Neural crest cell (in vitro differentiated cells): Measurements from ENCODE around the gene PSMB3. TPM values are rescaled to one million over a fixed set of nuclear protein-coding genes. Genes with fewer than 3 reads are reported as not detected.
A peak's percentile ranks its signal among the peaks of the same experiment; 100 is the strongest.

Source experiments
- DNase-seq: peaks from one replicate; pipeline ENCODE4 v3.0.0; 2021; ENCODE audit warnings: low read depth, mixed read lengths, low spot score
- H3K27ac Mint-ChIP-seq: one replicate; pipeline ENCODE4 v1.8.0; 2021; ENCODE audit warnings: mild to moderate bottlenecking, mixed read lengths; ENCODE audit not compliant: unreplicated experiment
- H3K27me3 Mint-ChIP-seq: 2 replicates; pipeline ENCODE4 v1.8.0; 2021; ENCODE audit warnings: low read depth, mild to moderate bottlenecking, mixed read lengths
- H3K36me3 Mint-ChIP-seq: 2 replicates; pipeline ENCODE4 v1.8.0; 2021; ENCODE audit warnings: low read depth, mild to moderate bottlenecking, mixed read lengths
- H3K4me1 Mint-ChIP-seq: 2 replicates; pipeline ENCODE4 v1.8.0; 2021; ENCODE audit warnings: mixed read lengths
- H3K4me3 Mint-ChIP-seq: one replicate; pipeline ENCODE4 v1.8.0; 2021; ENCODE audit warnings: mild to moderate bottlenecking, mixed read lengths
- H3K9me3 Mint-ChIP-seq: 2 replicates; pipeline ENCODE4 v1.8.0; 2021; ENCODE audit warnings: mixed read lengths
- CTCF ChIP-seq: fragments of 200-600 bp; sonication (generic); conservative IDR thresholded peaks from 2 replicates; pipeline ENCODE4 v1.5.0; 2021; ENCODE audit warnings: antibody characterized with exemption, mild to moderate bottlenecking
- total RNA-seq: library from RNA; stranded (reverse); gene quantifications from 2 replicates; pipeline ENCODE4 v1.2.1, GENCODE V29; 2021

PSMB3 gene
- total RNA-seq, 1 donor from 2014 or later = 193 TPM

- peaks cover 10% of the 10 kb centered on the region for H3K27me3 Mint-ChIP-seq
- H3K36me3 Mint-ChIP-seq = peaks cover 7% of the 10 kb centered on the region
- H3K27ac Mint-ChIP-seq = no peak overlapping the region
- DNase-seq = no peak
- H3K4me1 Mint-ChIP-seq = peaks cover 21% of the 10 kb centered on the region
- H3K4me3 Mint-ChIP-seq = peak overlapping the region; percentile 45
- TF ChIP-seq CTCF = no peak
- H3K9me3 Mint-ChIP-seq = no peaks in the 10 kb centered on the region
Observed at GRCh38 chr17:38719289-38719942, 33.1 kb upstream of the PSMB3 start.

DNA sequence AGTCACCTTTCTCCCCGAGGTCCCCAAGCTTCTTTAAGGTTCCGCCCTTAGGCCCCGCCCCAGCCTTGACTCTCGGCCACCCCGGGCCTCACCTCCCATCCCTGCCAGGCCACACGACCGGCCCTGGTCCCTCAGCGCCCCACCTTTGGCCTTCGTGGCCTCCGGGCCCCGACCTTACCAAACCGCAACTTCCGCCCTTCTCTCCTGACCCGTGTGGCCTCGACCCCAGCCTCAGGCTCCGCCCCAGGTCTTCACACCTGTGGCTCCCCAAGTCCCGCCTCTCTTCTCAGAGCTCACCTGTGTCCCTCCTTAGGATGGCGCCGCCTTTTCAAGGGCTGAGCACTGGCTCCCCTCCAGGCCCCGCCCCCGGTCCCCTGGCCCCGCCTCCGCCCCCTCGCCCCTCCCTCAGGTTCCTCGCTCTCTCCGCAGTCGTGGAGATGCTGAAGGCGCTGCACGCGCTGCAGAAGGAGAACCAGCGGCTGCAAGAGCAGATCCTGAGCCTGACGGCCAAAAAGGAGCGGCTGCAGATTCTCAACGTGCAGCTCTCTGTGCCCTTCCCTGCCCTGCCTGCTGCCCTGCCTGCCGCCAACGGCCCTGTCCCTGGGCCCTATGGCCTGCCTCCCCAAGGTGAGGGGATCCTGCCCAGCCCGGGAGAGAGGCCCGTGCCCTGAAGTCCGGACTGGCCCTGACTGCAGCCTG lies 32.4 kb upstream of the PSMB3 start:
- peaks cover 10% of the 10 kb centered on the region for H3K27me3 Mint-ChIP-seq
- H3K36me3 Mint-ChIP-seq = peaks cover 7% of the 10 kb centered on the region
- DNase-seq = no peak

GRCh38 chr17:38720941-38721340 lies 31.6 kb upstream of the PSMB3 start:
- Mint-ChIP-seq H3K27me3 (peaks cover 10% of the 10 kb centered on the region), H3K4me1 (peaks cover 25% of the 10 kb centered on the region), H3K27ac (no peak overlapping the region), H3K4me3 (peak overlapping the region; percentile 0), H3K36me3 (peaks cover 5% of the 10 kb centered on the region), H3K9me3 (no peaks in the 10 kb centered on the region)
- no peak for DNase-seq
- TF ChIP-seq CTCF = no peak

More for the DNA sequence above, 32.4 kb upstream of the PSMB3 start:
- Mint-ChIP-seq H3K27ac (no peak overlapping the region), H3K4me1 (peaks cover 24% of the 10 kb centered on the region), H3K9me3 (no peaks in the 10 kb centered on the region), H3K4me3 (no peak overlapping the region)
- no peak for TF ChIP-seq CTCF

- peaks cover 3% of the 10 kb centered on the region for H3K36me3 Mint-ChIP-seq
- no peak overlapping the region for H3K4me3 Mint-ChIP-seq
- DNase-seq = no peak
- H3K27ac Mint-ChIP-seq = no peak overlapping the region
- peaks cover 25% of the 10 kb centered on the region for H3K4me1 Mint-ChIP-seq
- TF ChIP-seq CTCF = no peak
- H3K27me3 Mint-ChIP-seq = peaks cover 10% of the 10 kb centered on the region
- no peaks in the 10 kb centered on the region for H3K9me3 Mint-ChIP-seq
Observed at GRCh38 chr17:38721802-38722201, 30.7 kb upstream of the PSMB3 start.

GRCh38 chr17:38724337-38724988 lies 28.1 kb upstream of the PSMB3 start:
- DNase-seq = no peak
- peaks cover 5% of the 10 kb centered on the region for H3K27me3 Mint-ChIP-seq
- peaks cover 3% of the 10 kb centered on the region for H3K36me3 Mint-ChIP-seq
- H3K4me3 Mint-ChIP-seq = no peak overlapping the region
- H3K4me1 Mint-ChIP-seq = peaks cover 23% of the 10 kb centered on the region
- H3K9me3 Mint-ChIP-seq = no peaks in the 10 kb centered on the region
- TF ChIP-seq CTCF = no peak
- H3K27ac Mint-ChIP-seq = no peak overlapping the region
